CD4-positive, alpha-beta T cell treated with Interferon alpha-2 for 1 hour (primary cell): ENCODE data around the gene RRP8.

ENCODE experiments used
- DNase-seq, 2 donors: peaks; one replicate each; pipeline ENCODE4 v3.0.0-alpha.2; 2020 to 2022

The RRP8 gene

DNA sequence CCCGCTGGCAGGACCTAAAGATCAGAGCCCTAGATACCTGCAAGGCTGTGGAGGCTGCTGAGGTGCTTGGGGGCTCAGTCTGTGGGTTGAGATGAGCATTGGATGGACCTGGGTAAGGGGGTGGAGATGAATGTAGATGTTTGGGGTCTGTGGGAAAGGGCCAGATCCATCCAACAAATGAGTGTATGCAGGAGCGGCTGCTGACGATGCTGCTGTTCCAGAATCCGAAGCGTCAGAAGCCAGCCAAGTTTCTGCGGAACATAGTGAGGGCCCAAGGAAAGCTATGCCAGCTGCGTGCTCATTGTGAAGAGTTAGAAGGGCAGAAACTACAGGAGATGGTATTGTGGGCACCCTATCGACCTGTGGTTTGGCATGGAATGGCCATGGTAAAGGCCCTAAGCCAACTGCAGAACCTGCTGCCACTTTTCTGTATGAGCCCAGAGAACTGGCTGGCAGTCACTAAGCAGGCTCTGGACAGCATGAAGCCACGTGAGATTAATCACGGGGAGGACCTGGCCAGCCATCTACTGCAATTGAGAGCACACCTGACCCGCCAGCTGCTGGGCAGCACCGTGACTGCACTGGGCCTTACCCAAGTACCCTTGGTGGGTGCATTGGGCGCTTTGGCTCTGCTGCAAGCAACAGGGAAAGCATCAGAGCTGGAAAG lies 36.6 kb downstream of the RRP8 start:
- DNase-seq: no peak

DNA sequence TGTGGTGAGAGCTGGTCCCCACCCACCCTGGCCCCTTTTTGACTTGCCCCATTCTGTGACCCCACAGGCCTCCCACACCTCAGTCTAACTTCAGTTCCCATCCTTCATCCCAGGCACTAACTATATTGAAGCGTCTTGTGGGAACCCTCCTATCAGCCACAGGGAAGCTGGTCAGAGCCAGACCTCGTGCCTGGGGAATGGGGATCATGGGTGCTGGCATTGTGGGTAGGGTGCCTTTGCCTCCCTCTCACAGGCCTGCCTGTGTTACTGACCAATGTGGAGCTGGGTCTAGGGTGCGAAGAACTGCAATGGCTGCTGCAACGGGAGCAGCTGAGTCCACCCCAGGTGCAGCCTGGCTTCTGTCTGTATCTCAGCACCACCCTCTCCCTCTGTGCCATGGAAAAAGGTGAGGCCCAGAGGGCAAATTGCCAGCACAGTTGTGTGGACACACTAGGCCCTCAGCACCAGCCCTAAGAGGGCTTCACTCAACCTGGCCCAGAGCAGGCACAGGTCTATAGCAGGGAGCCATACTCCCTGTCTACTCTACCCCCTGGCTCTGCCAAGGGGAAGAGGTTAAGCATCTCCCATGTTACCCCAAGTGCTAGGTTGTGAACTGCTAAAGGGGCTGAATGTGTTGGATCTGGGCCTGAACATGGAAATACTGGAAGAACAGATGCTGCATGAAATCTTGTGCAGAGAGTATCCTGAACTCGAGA lies 37.3 kb downstream of the RRP8 start:
- DNase-seq: no peak

DNA sequence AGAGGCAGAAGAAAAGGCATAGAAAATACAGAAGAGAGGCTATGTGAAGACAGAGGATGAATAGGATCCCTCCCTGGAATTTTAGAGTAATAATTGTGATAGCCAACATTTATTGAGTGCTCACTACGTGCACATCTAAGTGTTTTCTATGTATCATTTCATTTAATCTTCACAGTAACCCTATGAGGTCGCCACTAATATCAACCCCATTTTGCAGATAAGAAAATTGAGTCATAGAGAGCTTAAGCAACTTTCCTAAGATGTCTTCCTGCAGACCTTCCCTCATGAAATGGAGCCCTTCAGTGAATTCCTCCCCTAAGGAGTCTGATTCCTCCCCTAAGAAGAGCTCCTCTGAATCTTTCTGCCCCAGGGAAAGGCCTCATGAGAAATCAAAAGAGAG lies 38.1 kb downstream of the RRP8 start:
- DNase-seq: no peak

DNA sequence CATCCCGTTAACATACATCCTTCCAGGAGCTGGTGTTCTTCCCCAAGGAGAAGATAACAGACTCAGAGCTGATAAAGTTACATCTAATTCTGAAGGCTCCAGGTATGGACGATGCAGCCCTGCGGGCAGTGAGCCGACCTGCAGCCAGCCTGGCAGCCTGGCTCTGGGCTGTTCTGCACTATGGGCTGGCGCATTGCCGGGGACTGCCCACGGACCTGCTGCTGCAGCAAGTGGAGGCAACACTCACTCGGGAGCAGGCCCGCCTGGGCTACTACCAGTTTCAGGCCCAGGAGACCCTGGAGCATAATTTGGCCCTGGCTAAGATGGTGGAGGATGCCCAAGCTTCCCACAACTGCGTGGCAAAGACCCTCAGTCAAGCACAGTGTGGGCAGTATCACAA lies 39.7 kb downstream of the RRP8 start:
- no peak for DNase-seq

DNA sequence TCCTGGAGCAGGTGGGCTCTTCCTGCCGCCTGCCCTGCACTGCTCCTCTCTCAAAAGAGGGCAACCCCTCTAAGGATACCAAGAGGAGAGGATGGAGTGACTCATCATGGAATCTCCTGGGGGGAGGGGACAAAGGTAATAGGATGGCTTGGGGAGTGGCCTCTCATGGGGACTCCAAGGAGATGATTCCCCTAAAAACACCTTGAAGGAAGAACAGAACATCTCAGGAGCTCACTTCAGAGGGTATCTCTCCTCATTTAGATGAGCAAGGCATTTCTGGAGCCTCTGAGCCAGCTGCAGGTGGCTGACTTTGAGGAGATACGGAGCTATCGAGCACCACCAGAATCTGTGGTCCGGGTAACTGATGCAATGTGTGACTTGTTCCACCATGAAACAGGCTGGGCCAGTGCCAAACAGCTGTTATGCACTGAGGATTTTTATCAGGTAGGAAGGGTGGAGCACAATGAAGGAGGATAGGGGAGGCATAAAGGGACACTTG lies 40.2 kb downstream of the RRP8 start:
- DNase-seq: no peak

DNA sequence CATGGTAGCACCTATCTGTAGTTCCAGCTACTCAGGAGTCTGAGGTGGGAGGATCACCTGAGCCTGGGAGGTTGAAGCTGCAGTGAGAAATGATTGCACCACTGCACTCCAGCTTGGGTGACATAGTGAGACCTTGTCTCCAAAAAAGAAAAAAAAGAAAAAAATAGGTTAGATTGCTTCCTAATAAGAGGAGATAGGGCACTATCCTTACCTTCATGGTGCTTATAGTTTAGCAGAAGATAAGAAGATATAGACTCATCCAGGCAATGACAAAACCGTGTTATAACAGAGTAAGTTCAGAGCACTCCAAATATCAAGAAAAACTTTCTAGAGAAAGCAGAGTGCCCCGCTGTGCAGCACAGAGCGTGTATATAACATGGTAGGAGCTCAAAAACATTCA lies 42.1 kb downstream of the RRP8 start:
- no peak for DNase-seq

DNA sequence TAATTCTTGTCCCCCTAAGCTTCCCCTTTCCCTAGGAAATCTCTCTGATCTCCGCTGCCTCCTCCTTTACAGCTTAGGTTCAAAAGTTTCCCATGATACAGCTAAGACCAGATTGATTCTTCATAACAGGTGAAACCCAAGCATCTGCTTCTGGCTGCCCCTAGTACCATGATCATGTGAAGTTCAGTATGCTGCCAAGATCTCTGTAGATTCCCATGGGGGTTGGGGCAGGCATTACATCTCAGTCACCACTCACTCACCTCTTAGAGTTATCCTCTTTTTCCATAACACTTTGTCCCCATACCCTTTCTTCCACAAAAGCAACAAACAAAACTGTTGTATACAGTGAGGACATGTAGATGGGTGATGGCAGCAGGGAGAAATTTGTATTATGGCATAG lies 44.0 kb downstream of the RRP8 start:
- no peak for DNase-seq

DNA sequence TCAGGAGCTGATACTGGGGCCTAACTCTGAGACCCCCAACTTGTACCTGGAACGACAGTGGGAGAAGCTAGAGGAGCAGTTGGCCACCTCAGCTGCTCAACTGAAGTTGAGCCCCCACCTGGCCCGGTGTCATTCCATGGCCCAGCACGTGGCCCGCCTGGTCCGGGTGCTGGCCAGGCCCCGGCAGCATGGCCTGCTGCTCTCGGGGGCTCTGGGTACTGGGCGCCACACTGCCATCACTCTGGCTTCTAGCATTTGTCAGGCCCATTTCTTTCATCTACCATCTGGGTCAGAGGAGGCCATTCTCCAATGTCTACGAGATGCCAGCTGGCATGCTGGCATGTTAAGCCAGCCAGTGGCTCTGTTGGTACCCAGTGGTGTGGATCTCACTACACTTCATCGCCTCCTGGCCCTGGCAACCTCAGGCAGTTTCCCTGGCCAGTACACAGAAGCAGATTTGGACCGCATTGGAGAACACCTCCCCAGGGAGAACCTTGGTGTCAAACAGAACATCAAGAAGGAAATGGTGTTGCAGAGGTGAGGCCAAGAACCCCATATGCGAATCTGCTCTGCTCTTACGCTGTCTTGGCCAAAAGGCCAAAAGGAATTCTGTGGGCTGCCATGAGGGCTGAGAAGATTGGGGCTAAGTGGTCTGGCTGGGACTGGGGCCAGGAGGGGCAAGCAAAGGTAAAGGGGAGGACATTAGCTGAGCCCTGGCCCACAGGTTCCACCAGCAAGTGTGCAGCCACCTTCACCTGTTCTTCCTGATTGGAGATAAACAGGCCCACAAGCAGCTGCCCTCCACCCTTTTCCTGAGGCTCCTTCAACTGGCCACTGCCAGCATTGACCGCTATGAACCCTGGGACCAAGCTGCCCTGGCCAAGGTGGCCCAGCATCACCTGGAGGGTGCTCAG lies 45.4 kb downstream of the RRP8 start:
- no peak for DNase-seq

DNA sequence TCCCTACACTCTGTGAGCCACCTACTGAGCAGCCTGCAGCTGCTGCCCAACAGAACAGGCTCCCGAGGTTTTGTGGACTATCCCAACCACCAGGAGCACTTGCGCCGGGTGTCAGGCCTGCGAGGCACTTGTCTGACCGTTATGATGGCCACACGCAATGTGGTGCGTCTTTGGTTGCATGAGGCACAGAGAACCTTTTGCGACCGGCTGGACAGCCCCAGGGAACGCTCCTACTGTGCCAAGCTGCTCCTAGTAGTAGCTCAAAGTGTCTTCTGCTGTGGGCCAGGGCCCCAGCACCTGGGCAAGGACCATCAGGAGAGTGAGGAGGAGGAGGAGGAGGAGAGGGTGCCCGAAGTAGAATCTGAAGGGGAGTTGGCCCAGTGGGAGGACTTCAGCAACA lies 46.4 kb downstream of the RRP8 start:
- no peak for DNase-seq

DNA sequence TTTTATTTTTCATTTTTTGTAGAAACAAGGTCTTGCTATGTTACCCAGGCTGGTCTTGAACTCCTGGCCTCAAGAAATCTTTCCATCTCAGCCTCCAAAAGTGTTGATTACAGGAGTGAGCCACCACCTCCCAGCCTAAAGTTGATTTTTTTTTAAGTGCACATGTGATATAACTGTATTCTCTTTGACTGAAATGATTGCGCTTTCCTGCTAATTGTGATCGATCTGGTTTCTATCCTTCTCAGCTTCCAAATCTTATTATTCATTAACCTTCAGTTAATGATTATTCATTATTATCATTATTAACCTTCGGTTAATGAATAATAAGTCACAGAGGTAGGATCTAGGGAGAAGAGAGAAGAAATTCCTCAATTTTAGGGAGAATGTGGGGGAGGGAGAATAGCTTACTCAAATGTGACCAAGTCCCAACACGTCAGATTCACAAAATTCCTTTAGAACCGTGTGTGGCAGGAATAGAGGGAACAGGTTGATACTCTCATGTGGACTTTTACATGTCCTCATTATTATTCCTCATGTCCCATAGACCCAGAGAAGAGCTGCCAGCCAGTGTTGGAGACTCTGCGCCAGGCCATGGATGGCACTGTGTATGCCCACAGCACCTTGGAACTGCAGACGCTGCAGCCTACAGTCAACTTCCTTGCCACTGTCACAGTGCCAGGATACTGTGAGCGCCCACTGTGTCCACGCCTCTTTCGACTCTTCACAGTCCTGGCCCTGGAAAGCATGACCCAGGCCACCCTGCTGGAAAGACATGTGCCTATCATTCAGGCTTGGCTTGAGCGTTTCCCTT lies 47.1 kb downstream of the RRP8 start:
- DNase-seq: no peak

DNA sequence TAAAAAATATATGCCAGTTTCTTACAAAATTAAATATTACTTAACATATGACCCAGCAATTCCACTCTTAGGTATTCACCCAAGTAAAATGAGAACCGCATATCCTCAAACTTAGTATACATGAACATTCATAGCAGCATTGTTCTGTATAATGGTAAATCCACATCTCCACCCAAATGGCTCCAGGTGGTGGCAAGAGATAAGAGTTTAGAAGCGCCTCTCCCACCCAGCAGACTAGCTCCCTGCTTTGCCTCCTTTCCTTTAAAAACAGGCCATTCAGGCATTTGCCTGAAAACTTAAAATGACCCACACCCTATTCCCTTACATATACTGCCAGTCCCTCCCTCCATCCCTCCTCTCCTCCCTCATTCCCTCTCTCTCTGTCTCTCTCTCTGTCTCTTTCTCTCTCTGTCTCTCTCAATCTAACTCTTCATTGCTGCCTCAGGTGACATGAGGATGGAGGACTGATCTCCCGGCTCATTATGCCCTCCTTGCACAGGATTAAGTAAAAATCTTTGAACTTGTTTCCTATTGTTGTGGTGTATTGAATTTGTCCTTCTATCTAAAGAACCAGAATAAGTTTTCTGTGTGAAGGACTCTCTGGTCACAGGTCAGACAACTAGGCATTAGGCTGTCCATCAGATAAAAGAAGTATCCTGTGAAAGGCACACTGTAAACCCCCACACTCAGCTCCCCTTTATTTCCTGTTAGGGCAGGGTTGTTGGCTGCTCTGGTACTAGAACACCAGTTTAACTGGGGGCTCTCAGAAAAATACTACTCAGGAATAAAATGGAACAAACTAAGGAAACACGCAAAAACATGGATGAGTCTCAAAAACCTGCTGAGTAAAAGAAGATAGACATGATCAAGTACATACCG lies 48.3 kb downstream of the RRP8 start:
- no peak for DNase-seq

DNA sequence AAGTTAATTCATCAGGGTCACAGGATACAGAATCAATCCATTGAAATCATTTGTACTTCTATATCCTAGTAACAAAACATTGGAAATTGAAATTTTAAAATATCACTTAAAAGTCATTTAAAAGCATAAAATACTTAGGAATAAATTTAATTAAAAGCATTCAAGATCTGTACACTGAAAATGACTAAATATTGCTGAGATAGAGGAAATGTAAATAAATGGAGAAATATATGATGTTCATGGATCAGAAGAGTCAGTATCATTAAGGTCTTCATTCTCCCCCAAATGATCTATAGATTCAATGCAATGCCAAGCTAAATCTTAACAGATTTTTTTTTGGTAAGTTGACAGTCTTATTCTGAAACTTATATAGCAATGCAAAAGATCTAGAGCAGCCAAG lies 49.8 kb downstream of the RRP8 start:
- DNase-seq: no peak

DNA sequence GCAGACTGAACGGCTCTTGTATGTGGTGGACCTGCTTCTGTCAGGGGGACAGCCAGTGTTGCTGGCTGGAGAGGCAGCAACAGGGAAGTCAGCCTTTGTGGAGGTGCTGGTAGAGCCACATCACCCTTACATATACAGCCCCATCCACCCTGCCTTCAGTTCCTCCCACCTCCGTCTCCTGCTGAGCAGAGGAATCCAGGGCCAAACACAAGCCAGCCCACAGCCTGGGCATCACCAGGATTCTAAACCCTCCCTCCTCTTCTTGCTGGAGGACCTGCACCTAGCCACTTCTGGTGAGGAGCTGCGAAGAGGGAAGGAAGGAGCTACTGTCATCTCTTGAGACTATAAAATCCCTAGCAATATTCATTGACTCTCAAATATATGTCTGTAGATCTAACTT lies 54.8 kb downstream of the RRP8 start:
- no peak for DNase-seq

DNA sequence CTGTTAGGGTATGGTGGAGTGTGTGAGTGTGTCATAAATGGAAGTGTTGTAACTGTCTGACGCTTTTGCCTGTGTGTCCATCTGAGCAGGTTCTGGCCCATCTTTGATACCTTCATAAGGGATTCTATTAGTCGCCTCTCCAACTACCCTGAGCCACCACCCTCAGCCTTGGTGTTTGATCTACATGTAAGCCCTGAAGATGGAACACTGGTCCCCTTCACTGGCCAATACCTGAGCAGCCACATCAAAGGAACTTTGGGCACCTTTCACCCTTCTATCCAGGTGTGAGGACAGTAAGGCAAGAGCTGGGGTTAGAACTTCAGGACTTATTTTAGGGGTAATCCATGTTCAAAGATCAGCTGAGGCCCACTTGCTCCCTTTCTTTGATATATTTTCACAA lies 55.3 kb downstream of the RRP8 start:
- DNase-seq: no peak

DNA sequence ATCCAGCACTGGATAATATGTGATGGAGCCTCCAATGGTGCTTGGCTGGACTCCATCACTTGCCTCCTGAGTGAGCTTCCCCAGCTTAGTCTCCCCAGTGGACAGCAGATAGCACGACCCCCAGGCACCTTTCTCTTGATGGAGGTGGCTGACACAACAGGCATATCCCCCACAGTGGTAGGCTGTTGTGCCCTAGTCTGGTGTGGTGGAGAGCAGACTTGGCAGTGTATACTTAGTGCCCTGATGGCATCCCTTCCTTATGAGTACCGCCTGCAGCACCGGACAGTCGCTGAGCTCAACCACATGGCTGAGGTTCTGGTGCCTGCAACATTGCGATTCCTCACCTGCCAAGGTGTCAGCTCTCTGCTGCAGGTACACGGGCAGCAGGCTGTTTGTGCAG lies 56.2 kb downstream of the RRP8 start:
- DNase-seq: no peak

DNA sequence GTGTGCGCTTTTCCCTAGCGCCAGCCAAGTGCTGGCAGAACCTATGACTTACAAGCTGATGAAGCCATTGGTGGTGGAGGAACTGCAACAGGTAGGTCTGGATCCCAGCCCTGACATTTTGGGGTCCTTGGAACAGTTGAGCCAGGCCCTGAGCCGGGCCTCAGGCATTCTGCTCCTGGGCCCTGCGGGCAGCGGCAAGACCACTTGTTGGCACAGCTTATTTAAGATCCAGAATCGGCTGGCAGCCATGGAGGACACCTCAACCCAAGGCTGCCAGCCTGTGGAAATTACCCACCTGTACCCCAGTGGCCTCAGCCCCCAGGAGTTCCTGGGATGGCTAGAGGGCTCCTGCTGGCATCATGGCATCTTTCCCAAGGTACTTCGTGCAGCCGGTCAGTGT lies 56.7 kb downstream of the RRP8 start:
- DNase-seq: no peak

DNA sequence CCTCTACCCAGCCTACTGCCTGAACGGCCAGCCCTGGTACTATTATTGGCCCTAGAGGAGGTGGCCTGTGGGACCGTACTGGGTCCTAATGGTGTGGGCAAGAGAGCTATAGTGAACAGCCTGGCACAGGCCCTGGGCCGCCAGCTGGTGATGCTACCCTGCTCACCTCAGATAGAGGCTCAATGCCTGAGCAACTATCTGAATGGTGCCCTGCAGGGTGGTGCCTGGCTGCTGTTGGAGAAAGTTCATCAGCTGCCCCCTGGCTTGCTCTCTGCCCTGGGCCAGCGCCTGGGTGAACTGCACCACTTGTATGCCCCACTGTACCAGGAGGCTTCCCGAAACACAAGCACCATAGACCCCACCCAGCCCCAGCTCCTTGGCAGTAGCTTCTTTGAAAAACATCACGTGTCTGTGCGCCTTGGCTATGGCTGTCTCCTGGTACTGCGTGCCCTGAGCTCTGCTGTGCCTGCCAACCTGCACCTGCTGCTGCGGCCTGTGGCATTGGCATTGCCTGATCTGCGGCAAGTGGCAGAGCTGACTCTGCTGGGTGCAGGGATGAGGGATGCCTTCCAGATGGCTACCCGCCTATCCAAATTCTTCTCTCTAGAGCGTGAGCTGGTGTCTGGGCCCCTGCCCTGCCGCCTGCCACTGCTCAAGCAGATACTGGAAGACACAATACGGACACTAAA lies 57.4 kb downstream of the RRP8 start:
- no peak for DNase-seq
